HepG2 (cell line): Measurements from ENCODE around the gene IKBKE. TPM values are rescaled to one million over a fixed set of nuclear protein-coding genes. Genes with fewer than 3 reads are reported as not detected.
A peak's percentile ranks its signal among the peaks of the same experiment; 100 is the strongest.

ENCODE experiments used
- ATF7-NPFF ChIP-seq: sonication (generic); formaldehyde crosslinking; IDR thresholded peaks from 2 replicates; pipeline ENCODE4 v1.8.1; 2023; ENCODE audit warnings: mild to moderate bottlenecking, low read depth, missing genetic modification reagents, moderate library complexity
- ATM ChIP-seq: fragments of 450-650 bp; IDR thresholded peaks from 2 replicates; pipeline ENCODE4 v1.7.1; 2017; ENCODE audit warnings: mild to moderate bottlenecking, borderline replicate concordance
- EED ChIP-seq: sonication (generic); formaldehyde crosslinking; IDR thresholded peaks from 2 replicates; pipeline ENCODE4 v1.5.0; 2020; ENCODE audit warnings: mild to moderate bottlenecking, missing genetic modification reagents
- KMT2B ChIP-seq: IDR thresholded peaks from 2 replicates; pipeline ENCODE4 v1.6.1; 2016; ENCODE audit warnings: missing genetic modification reagents, missing compliant biosample characterization
- NR2C2 ChIP-seq: sonication (generic); formaldehyde crosslinking; IDR thresholded peaks from 2 replicates; pipeline ENCODE4 v1.4.0; 2020; ENCODE audit warnings: missing genetic modification reagents, mild to moderate bottlenecking, moderate library complexity, borderline replicate concordance
- PHF8 ChIP-seq: sonication (generic); formaldehyde crosslinking; IDR thresholded peaks from 2 replicates; pipeline ENCODE4 v1.5.0; 2020; ENCODE audit warnings: missing genetic modification reagents
- YEATS2 ChIP-seq: sonication (generic); formaldehyde crosslinking; IDR thresholded peaks from 2 replicates; pipeline ENCODE4 v1.4.0; 2020; ENCODE audit warnings: missing genetic modification reagents, borderline replicate concordance
- ZNF224 ChIP-seq: sonication (generic); formaldehyde crosslinking; IDR thresholded peaks from 2 replicates; pipeline ENCODE4 v1.5.0; 2020; ENCODE audit warnings: mild to moderate bottlenecking, missing genetic modification reagents
- ZNF225 ChIP-seq: sonication (generic); formaldehyde crosslinking; IDR thresholded peaks from 2 replicates; pipeline ENCODE4 v1.4.0; 2020; ENCODE audit warnings: mild to moderate bottlenecking, missing genetic modification reagents
- ZNF318 ChIP-seq: sonication (generic); formaldehyde crosslinking; IDR thresholded peaks from 2 replicates; pipeline ENCODE4 v1.4.0; 2020; ENCODE audit warnings: mild to moderate bottlenecking, missing genetic modification reagents
- ZNF567 ChIP-seq: sonication (generic); formaldehyde crosslinking; IDR thresholded peaks from 2 replicates; pipeline ENCODE4 v1.8.1; 2023; ENCODE audit warnings: mild to moderate bottlenecking, missing genetic modification reagents, borderline replicate concordance
- ZUFSP ChIP-seq: sonication (generic); formaldehyde crosslinking; IDR thresholded peaks from 2 replicates; pipeline ENCODE4 v1.9.0; 2021; ENCODE audit warnings: missing genetic modification reagents, mild to moderate bottlenecking, borderline replicate concordance
- polyA plus RNA-seq, 8 experiments: library from polyadenylated mRNA; depleted of rRNA in 3 of 8; stranded (reverse) in 7 of 8; unstranded in 1 of 8; fragments of >200 nt; fragmentation: Illumina TruSeq in 4 of 8; extraction: Trizol in 4 of 8; gene quantifications; 2 replicates each; pipeline versions ENCODE4 v1.2.1 to v1.2.3, GENCODE V29; 2011 to 2016; ENCODE audit warnings: low read depth in 4 of 8, missing spikeins in 1 of 8, mixed read lengths in 1 of 8; ENCODE audit not compliant: insufficient read depth in 1 of 8
- total RNA-seq, 5 experiments: library from RNA; depleted of rRNA; stranded (reverse); fragments of >200 nt; fragmentation: Illumina TruSeq; extraction: Trizol; gene quantifications; 2 replicates each; pipeline ENCODE4 v1.2.3, GENCODE V29; 2016; ENCODE audit warnings: low read depth in 1 of 5
- TF ChIP-seq, protein P1 (sequence below): IDR thresholded peaks from 2 replicates; pipeline ENCODE4 v1.6.1; 2016; ENCODE audit warnings: low read depth, missing genetic modification reagents, missing compliant biosample characterization

IKBKE gene
- total and polyA plus RNA-seq, 2 of the 13 experiments (the other 11 are each of a cell fraction or from before 2014, with no cell fraction given), result 4.5 to 5.8 TPM

- TF ChIP-seq ZNF224 (no peak), EED (CRISPR knock-in tag) (no peak), ATM (no peak), PHF8 (CRISPR knock-in tag) (peak; percentile 32; the same call in 1 of the 2 replicates), KMT2B (peak; percentile 3; the same call in 1 of the 2 replicates), ZNF567 (no peak), ZUFSP (no peak), NR2C2 (CRISPR knock-in tag) (no peak), ZNF318 (no peak), ZNF225 (CRISPR knock-in tag) (0 out of 2 replicates have a peak, but pooled peaks have one; percentile 15), ATF7-NPFF (CRISPR knock-in tag) (no peak), YEATS2 (no peak)
- TF ChIP-seq, protein P1, sequence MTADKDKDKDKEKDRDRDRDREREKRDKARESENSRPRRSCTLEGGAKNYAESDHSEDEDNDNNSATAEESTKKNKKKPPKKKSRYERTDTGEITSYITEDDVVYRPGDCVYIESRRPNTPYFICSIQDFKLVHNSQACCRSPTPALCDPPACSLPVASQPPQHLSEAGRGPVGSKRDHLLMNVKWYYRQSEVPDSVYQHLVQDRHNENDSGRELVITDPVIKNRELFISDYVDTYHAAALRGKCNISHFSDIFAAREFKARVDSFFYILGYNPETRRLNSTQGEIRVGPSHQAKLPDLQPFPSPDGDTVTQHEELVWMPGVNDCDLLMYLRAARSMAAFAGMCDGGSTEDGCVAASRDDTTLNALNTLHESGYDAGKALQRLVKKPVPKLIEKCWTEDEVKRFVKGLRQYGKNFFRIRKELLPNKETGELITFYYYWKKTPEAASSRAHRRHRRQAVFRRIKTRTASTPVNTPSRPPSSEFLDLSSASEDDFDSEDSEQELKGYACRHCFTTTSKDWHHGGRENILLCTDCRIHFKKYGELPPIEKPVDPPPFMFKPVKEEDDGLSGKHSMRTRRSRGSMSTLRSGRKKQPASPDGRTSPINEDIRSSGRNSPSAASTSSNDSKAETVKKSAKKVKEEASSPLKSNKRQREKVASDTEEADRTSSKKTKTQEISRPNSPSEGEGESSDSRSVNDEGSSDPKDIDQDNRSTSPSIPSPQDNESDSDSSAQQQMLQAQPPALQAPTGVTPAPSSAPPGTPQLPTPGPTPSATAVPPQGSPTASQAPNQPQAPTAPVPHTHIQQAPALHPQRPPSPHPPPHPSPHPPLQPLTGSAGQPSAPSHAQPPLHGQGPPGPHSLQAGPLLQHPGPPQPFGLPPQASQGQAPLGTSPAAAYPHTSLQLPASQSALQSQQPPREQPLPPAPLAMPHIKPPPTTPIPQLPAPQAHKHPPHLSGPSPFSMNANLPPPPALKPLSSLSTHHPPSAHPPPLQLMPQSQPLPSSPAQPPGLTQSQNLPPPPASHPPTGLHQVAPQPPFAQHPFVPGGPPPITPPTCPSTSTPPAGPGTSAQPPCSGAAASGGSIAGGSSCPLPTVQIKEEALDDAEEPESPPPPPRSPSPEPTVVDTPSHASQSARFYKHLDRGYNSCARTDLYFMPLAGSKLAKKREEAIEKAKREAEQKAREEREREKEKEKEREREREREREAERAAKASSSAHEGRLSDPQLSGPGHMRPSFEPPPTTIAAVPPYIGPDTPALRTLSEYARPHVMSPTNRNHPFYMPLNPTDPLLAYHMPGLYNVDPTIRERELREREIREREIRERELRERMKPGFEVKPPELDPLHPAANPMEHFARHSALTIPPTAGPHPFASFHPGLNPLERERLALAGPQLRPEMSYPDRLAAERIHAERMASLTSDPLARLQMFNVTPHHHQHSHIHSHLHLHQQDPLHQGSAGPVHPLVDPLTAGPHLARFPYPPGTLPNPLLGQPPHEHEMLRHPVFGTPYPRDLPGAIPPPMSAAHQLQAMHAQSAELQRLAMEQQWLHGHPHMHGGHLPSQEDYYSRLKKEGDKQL (CRISPR knock-in tag), result no peak
Measured at GRCh38 chr1:206470692-206471414, 577 bp downstream of the IKBKE start (continued).
